DMS153 treated with DMSO at 0.1 percent for 48 hours (cell line): ENCODE data around the gene CCDC146.
"Not testable (repeated sequence)": the region's sequence is repeated elsewhere in the genome, so short reads cannot be mapped to it uniquely, and the experiment has no call there.

ENCODE experiments used
- DNase-seq: peaks from one replicate; lab custom pipeline; 2025; ENCODE audit not compliant: unreplicated experiment; lab: John Stamatoyannopoulos, UW

Gene CCDC146

DNA sequence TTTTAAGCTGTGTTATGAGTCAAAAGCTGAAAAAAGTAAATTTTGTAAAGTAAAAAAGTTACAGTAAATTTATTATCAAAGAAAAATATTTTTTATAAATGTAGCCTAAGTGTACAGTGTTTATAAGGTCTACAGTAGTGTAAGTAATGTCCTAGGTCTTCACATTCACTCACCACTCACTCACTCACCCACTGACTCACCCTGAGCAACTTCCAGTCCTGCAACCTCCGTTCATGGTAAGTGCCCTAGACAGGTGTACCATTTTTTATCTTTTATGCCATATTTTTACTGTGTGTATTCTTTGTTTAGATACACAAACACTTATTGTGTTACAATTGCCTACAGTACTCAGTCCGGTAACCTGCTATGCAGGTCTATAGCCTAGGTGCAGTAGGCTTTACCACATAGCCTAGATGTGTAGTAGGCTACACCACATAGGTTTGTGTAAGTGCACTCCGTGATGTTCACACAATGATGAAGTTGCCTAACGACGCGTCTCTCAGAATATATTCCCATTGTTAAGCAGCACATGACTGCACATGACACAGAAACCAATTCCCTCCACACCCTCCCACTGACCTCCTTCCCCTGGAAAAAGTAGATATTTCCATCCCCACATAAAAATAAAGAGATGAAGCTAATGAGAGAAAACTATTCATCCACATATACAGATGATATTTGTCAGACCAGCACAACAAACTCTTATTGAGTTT, 122.0 kb downstream of the CCDC146 start:
- DNase-seq: no peak

DNA sequence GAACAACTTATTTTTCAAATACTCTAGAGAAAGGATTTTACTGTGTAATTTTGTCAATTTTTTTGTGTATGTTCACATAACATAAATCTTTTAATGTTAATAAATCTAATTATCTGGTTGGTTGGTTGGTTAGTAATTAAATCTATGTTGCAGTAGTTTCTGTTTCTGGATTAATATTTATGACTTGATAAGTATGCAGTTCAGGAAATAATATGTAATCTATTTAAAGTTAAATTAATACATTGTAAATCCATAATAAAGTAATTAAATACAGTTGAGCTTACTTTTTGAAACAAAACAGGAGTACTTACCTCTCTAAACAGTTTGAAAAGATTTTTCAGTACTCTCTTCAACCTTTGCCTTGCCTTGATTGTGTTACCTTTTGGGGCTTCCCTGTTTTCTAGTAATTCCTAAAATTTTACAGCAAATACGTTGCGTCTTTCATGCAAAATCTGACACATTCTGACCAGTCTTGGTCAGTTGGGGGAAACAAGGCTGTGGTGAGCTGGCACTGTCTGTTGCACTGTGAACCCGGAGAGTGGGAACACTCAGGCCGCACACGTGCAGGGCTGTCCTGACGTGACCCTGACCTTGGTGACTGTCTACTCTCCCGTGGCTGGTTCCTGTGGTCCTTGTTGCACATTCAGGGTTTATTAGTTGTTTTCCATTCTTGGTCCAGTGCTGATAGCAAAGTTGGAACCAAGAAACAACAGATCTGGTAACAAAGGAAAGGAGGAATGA, 122.8 kb downstream of the CCDC146 start:
- no peak for DNase-seq

DNA sequence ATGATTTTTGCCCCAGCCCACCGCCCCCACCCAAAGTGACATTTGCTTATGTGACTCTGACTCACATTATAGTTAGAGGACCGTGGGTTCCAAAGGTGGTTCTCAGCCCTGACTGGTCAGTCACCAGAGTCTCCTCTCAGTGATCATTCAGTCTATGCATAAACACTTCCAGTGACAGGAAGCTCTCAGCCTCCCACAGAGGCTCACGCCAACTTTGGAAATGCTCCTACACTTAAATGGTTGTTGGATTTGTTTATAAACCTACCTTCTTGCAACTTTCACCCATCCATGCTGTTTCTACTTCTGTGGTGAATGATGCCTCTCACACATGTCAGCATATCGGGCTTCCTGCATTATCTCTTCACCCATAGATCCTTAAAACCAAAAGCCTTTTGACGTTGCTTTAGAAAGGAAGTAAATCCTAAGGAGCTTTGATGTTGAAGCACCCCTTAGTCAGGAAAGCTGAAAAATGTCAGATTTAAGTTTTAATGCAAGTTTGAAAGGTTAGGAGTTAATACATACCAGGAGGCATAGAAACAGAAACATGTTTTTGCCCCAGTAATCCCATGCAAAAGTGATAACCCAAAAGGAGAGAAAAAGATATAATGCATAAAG, 123.7 kb downstream of the CCDC146 start:
- no peak for DNase-seq

DNA sequence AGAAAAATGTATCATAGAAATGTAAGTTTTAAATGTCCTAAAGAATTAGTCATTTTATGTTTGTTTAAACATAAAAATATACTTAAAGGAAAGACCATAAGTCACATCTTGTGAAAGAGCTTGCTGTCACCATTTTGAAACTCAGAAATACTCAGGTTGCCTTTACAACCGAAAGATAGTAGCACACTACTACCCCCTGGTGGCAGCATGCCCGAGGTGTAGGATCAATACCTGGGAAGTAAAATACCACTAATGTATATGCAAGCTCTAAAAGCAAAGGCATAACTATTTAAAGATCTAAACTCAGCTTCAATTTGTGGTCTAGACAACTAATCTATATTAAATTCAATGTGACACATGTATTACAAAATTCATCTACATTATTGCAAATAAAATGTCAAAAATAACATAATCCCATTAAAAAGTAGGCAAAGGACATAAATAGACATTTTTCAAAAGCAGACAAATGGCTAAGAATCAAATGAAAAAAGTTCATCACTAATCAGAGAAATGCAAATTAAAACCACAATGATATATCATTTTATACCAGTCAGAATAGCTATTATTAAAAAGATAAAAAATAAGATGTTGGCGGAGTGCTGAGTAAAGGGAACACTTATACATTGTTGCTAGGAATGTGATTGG, 124.9 kb downstream of the CCDC146 start:
- peak; percentile 44 for DNase-seq

DNA sequence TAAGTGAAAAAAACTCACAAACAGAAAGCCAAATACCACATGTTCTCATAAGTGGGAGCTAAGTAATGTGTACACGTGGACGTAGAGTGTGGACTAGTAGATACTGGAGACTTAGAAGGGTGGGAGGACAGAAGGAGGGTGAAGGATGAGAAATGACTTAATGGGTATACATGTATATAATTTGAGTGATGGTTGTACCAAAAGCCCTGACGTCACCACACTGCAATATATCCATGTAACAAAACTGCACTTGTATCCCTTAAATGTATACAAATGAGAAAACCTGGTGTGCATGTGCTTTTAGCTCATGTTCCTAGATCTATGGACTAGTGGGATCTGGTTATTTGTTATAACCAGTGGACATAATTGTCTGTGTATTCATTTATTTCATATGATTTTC, 125.7 kb downstream of the CCDC146 start:
- no peak for DNase-seq

DNA sequence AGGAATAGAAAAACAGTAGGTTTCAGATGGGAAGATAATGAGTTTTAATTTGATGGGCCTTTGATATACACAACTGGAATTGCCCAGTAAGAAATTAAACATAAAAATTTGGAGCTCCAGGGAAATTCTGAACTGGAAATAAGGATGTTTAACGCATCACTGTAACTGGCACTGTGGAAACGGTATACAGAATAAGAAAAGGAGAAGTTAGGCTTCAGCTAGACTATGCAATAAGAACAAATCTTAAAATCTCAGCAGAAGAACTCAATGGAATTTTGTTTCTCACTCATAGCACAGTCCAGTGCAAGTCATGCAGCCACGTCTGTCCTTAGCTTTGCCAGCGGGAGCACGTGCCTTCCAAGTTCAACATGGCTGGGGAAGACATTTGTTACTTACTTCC, 130.1 kb downstream of the CCDC146 start:
- DNase-seq: no peak

DNA sequence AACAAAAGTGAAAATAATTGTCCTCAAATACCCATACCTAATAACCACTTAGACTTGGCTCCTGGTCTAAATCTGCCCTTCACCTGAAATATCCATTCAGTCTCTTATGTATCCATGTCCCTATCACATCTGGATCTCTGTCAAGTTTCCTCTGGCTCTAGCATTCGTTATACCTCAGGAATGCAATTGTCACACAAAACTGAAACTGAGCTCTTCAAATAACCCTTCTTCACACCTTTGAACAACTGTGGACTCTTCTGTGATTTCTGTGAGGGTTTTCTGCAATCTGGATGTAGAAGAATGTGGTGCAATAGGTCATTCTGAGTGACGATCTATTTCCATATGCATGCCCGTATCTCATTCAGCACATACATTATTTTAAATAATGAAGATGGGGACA, 130.7 kb downstream of the CCDC146 start:
- DNase-seq: no peak

DNA sequence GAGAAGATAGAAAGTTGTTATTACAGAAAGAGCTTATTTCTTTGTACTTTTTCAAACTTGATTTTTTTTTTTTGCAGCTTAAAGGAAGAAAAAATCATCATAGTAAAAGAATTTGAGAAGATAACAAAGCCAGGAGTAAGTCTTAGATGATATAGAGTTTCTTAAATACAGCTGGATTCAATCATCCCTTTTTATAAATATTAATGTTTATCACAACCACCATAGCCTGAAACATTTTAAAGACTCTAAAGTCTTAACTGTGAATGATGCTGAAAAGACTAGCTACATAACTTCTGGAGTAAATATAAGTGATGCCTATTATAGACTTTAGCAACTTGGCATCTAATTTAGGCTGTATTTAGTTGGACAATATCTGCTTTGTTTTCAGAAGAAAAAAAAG, 132.0 kb downstream of the CCDC146 start:
- DNase-seq: no peak

DNA sequence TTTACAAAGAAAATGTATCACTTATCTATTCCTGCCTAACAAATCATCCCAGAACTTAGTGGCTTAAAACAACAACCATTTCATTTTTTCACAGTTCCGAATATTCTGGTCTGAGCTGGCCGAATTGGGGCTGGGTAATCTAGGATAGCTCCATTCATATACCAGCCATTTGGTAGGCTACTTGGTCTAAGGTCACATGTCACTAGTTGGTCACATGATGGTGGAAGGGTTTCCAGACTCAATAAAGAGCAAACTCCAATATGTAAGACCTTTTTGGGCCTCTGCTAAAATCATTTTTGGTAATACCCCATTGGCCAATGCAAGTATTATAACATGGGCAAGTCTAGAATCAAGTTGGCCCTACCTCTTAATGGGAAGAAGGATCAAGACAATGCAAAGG, 132.5 kb downstream of the CCDC146 start:
- no peak for DNase-seq

DNA sequence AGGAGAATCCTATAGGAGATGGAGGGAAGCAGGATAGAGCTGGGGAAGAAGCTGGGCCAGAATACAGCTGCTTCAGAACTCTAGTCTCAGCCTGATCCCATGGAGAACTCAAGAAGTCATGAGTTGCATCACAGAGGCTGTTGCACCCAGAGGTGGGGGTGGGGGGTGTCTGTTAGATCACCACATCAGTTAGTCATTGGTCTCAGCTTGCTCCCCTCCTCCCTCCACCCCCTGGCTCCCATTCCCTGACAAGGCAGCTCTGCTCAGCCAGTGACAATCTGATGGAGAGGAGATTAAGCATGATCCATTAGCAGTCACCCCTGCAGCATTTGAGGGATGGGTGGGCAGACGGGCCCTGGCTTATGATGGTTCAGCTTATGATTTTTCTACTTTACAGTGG, 135.6 kb downstream of the CCDC146 start:
- DNase-seq: no peak

DNA sequence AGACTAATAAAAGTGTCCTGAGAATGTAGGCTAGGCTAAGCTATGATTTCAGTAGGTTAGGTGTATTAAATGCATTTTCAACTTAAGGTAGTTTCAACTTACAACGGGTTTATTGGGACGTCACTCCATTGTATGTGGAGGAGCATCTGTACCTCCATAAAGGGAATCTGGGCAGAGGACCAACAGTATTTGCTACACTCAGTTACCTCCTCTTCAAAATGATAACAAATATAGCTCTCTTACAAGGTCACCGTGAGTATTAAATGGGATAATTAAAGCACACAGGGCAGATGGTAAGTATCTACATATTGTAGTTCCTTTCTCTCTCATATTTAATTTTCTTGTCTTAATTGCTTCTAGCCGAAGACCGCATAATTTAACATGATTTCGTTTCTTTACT, 136.2 kb downstream of the CCDC146 start:
- DNase-seq: peak; percentile 86

DNA sequence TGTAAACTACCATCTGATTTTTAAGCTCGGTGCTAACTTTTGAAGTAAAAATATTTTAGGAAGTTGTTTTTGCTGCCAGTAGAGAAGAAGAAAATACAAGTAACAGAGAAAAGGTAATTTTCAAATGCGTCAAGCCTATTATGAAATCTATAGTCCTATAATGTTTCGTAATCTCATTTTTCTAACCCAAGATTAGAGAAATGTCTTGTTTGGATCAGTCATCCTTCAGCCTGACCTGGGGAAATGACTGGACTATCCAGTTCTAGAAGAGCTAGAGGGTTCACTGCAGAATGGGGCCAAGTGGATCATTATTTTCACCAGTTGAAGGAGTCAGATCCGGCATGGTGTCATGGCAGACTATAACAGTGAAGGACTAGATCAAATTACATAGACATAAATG, 139.9 kb downstream of the CCDC146 start:
- no peak for DNase-seq

DNA sequence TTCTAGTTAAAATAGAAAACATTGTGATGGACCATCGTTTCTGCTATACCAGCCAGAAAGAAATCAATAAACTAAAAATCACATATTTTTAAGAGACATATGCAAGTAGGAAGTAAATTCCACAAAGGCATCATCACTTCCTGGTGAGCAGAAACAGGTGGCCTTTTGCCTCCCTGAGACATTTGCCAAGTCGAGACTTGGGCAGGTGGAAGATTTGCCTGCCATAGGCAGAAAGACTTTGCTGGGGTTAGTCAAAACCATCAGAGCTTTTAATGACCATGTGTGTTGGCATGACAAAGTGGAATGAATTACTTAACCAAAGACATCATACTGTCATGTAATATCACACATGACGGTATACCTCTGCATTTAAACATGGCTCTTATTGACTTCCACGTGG, 143.3 kb downstream of the CCDC146 start:
- no peak for DNase-seq

DNA sequence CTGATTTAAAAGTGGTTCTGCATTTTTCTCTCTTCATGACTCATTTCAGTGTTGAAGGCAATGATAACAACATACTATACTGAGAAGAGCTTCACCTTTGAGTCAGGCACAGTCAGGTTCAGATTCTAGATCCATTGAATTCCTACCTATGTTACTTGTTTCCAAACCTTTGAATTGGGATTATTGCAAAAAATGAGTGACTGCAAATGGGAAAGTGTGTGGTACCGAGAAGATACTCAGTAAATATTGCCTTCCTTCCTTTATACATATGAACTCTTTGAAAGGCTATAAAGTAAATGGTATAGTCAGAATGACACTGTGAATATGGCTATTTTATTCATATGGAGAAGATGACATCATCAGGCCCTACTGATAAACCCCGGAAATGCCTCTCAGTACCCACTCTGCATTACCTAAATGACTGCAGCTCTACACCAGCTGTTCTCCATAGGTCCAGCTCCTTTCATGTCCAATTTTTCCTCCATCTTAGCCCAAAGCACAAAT, 143.9 kb downstream of the CCDC146 start:
- DNase-seq: no peak

DNA sequence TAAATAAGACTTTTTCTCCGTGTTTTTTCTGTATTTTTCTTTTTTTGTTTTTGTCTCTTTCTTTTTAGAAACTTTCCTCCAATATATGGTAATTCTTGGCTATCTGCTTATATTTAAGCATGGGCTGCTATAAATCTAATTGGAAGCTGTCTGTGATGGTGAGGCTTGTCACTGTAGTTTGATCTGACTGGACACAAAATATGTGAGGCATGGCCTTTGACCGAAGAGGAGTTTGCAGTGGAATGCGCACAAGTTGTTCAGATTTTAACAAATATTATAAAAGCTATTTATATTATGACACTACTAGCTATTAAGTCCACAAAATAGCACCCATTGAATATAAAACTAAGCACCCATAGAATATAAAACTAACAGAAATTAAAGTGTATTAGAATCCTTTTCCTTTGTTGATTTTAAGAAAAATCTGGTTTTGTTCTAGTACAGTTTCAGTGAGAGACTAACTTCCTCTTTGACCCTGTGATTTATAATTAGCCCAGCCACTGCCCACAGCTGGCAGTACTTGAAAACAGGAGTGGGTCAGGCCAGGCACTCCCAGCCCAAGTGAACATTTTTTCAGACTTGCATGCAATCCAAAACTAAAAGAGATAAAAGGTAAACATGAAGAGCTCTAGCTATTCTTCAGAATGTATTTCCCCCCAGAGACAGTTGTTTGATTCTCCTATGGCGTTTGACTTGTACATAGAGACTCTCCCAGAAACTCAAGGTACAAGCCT, 147.1 kb downstream of the CCDC146 start:
- DNase-seq: no peak

DNA sequence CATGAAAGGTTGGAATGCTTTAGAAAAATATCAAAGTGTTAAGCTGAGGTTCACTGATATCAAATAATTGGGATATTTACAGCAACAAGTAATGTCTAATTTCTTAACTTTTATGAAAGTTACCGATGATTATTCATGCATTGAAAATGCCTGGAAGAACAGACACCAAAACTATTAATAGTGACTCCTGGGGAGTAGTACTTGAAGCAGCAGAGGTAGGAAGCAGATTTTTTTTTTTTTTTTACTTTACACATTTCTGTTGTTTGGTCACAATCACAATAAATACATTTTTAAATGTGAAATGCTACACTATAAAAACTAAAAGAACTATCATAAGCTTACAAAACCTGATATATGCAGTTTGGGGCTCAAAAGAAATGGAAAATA, 147.7 kb downstream of the CCDC146 start:
- no peak for DNase-seq

DNA sequence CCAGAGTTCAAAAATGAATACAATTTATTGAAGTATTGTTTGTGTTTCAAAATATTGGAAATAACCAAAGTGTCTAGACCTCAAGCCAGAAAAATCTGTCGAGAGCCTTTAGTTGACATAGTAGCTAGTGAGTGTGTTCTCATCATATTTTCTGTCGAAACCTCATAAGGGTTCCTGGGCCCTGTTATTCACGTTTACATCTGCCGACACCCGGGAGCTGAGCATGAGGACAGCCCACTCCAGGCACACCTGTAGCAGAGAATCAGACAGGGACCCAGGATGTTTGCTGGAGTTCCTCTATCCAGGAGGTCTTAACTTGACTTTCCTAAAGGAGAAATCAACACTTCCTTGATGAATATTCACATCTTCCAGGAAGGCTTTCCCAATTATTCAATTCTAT, 149.4 kb downstream of the CCDC146 start:
- no peak for DNase-seq

DNA sequence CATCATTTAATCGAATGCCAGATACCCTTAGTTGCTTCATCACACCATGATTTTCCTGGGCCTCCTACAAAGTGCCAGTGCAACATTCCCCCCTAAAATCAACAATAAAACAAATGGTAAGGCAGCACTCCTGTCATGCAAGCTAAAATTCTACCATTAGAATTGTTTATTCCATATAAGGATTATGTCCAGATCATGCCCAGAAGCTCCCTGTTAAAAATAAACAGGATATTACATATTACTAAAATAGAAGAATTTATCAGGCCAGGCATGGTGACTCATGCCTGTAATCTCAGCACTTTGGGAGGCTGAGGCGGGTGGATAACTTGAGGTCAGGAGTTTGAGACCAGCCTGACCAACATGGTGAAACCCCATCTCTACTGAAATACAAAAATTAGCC, 153.2 kb downstream of the CCDC146 start:
- not testable (repeated sequence) for DNase-seq

DNA sequence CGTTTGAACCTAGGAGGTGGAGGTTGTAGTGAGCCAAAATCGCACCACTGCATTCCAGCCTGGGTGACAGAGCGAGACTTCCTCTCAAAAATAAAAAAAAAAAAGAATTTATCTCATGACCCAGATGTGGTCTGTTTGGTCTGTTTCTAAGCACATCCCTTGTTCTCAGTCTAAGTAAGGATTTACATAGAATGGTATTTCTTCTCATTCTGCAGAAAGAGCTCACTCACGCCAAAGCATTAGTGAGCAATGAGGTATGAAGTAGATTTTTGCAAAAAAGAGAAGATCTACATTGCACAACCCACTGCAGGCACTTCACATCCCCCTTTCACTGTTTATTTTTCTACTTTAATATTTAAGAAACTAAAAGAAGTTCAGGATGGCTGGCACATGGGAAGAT, 153.7 kb downstream of the CCDC146 start:
- no peak for DNase-seq

DNA sequence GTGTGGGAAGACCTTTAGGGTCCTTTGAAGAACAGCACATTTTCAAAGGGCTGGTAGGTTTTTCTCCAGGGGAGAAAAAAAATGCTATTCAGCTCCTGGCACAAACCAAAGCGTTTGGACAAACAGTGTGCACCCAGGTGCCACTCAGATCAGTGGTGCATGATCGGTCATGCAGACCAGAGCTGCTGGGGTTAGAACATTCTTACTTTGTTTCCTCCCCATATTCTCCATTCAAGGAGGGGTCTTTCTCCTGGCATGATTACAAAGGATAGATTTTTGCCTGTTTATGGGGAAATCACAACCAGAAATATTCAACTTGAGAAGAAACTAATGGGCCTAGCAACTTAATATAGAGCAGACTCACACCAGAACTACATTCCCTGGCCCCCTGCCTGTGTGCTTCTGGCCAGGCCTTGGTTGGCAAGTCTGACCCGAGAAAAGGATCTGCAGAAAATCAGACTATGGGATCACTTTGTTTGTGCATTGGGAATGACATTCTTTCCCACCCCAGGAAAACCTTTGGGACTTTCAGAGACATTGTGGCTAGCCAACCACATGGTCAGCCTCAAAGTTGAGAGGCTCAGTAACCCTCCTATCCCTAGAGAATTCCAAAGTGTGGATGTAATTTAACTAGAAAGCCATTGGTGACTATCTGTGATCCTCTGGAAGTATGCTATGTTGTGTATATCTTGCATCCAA, 159.5 kb downstream of the CCDC146 start:
- DNase-seq: no peak
